ENCODE measurements around the gene NKD1. TPM values are rescaled to one million over a fixed set of nuclear protein-coding genes. Genes with fewer than 3 reads are reported as not detected.

NKD1 gene, protein sequence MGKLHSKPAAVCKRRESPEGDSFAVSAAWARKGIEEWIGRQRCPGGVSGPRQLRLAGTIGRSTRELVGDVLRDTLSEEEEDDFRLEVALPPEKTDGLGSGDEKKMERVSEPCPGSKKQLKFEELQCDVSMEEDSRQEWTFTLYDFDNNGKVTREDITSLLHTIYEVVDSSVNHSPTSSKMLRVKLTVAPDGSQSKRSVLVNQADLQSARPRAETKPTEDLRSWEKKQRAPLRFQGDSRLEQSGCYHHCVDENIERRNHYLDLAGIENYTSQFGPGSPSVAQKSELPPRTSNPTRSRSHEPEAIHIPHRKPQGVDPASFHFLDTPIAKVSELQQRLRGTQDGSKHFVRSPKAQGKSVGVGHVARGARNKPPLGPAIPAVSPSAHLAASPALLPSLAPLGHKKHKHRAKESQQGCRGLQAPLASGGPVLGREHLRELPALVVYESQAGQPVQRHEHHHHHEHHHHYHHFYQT
- 1.4 TPM for polyA plus RNA-seq (2013, experiment 1 of 2)
- 1.7 TPM for polyA plus RNA-seq (2013, experiment 2 of 2)

GRCh38 chr16:50548125-50548908, at the start of gene NKD1:
Gene NKD1, plus strand, starts transcription at chr16:50548396. Its CDS starts 158 bp downstream, at chr16:50548554.
- Histone ChIP-seq H3K4me2 (ENCODE audit: insufficient read depth, low read length, poor library complexity, severe bottlenecking) (peak within 1 kb of the TSS; percentile 97), H3K18ac (ENCODE audit: low read length) (peak within 1 kb of the TSS; percentile 89), H3K4ac (ENCODE audit: low read length) (no peak within 1 kb of the TSS), H3K23ac (ENCODE audit: low read depth, low read length, poor library complexity) (peak within 1 kb of the TSS; percentile 85), H3K27ac (replicated peaks; ENCODE audit: low read length) (no peak within 1 kb of the TSS), H3K27me3 (ENCODE audit: control insufficient read depth in 3 of 3, insufficient read depth in 3 of 3, low read depth in 1 of 3, low read length in 3 of 3) (peaks cover 0 to 37% (median 21%) of the 10 kb centered on the region in 3 experiments), H3K4me3 (ENCODE audit: low read length in 2 of 2) (peak within 1 kb of the TSS; percentile 55 to 90), H2BK120ac (ENCODE audit: low read depth, low read length) (no peak within 1 kb of the TSS), H2BK15ac (ENCODE audit: low read length) (peak within 1 kb of the TSS; percentile 38), H2BK12ac (ENCODE audit: low read length) (no peak within 1 kb of the TSS), H3K9ac (ENCODE audit: low read depth, low read length, poor library complexity) (peak within 1 kb of the TSS; percentile 82), H3K14ac (ENCODE audit: low read length) (no peak within 1 kb of the TSS), H2AFZ (ENCODE audit: low read length) (peak within 1 kb of the TSS; percentile 97), H4K91ac (ENCODE audit: low read depth, low read length, poor library complexity) (no peak within 1 kb of the TSS), H2AK5ac (ENCODE audit: low read depth, low read length) (no peak within 1 kb of the TSS), H3K4me1 (ENCODE audit: control insufficient read depth in 2 of 2, insufficient read depth in 1 of 2, low read depth in 1 of 2, low read length in 2 of 2) (peaks cover 3 to 11% of the 10 kb centered on the region in 2 donors), H2BK5ac (ENCODE audit: low read length) (no peak within 1 kb of the TSS), H3K79me1 (ENCODE audit: low read depth, low read length) (no peaks in the 10 kb centered on the region), H4K8ac (ENCODE audit: low read depth, low read length) (no peak within 1 kb of the TSS), H3K9me3 (replicated peaks in 1 of 2; ENCODE audit: control insufficient read depth in 2 of 2, insufficient read depth in 1 of 2, low read depth in 1 of 2, low read length in 2 of 2) (no peaks in the 10 kb centered on the region), H3K36me3 (replicated peaks in 1 of 2; ENCODE audit: control insufficient read depth in 2 of 2, insufficient read depth in 2 of 2, low read length in 2 of 2) (no peaks in the 10 kb centered on the region)
- DNase-seq (ENCODE audit: low spot score) = peak; percentile 74
- WGBS, 2 donors (ENCODE audit: extremely low coverage in 2 of 2, insufficient read length in 2 of 2, insufficient replicate concordance in 1 of 2) = no CpG with 5 or more reads among the region's 113 CpGs

- no peak overlapping the region for H3K4ac ChIP-seq (ENCODE audit: low read length)
- H3K79me1 ChIP-seq (ENCODE audit: low read depth, low read length) = no peaks in the 10 kb centered on the region
- no peaks in the 10 kb centered on the region for H3K36me3 ChIP-seq (replicated peaks in 1 of 2; ENCODE audit: control insufficient read depth in 2 of 2, insufficient read depth in 2 of 2, low read length in 2 of 2)
- H4K8ac ChIP-seq (ENCODE audit: low read depth, low read length) = no peak overlapping the region
- no peak overlapping the region for H2AFZ ChIP-seq (ENCODE audit: low read length)
- peaks cover 3% of the 10 kb centered on the region in 2 donors for H3K9me3 ChIP-seq (replicated peaks in 1 of 2; ENCODE audit: control insufficient read depth in 2 of 2, insufficient read depth in 1 of 2, low read depth in 1 of 2, low read length in 2 of 2)
- no peak overlapping the region for H3K23ac ChIP-seq (ENCODE audit: low read depth, low read length, poor library complexity)
- H3K4me3 ChIP-seq (ENCODE audit: low read length in 2 of 2) = no peak overlapping the region
- no peak overlapping the region for H2BK5ac ChIP-seq (ENCODE audit: low read length)
- no peak overlapping the region for H3K18ac ChIP-seq (ENCODE audit: low read length)
- no peaks in the 10 kb centered on the region for H3K27me3 ChIP-seq (ENCODE audit: control insufficient read depth in 3 of 3, insufficient read depth in 3 of 3, low read depth in 1 of 3, low read length in 3 of 3)
- H2BK15ac ChIP-seq (ENCODE audit: low read length) = no peak overlapping the region
- no peak overlapping the region for H2BK120ac ChIP-seq (ENCODE audit: low read depth, low read length)
- no peak overlapping the region for H3K14ac ChIP-seq (ENCODE audit: low read length)
- peaks cover 0 to 2% of the 10 kb centered on the region in 2 donors for H3K4me1 ChIP-seq (ENCODE audit: control insufficient read depth in 2 of 2, insufficient read depth in 1 of 2, low read depth in 1 of 2, low read length in 2 of 2)
- H4K91ac ChIP-seq (ENCODE audit: low read depth, low read length, poor library complexity) = no peak overlapping the region
- no peak overlapping the region for H3K4me2 ChIP-seq (ENCODE audit: insufficient read depth, low read length, poor library complexity, severe bottlenecking)
- H3K27ac ChIP-seq (replicated peaks; ENCODE audit: low read length) = no peak overlapping the region
- no peak for DNase-seq (ENCODE audit: low spot score)
- H2AK5ac ChIP-seq (ENCODE audit: low read depth, low read length) = no peak overlapping the region
- no CpG with 5 or more reads among the region's 12 CpGs for WGBS, 2 donors (ENCODE audit: extremely low coverage in 2 of 2, insufficient read length in 2 of 2, insufficient replicate concordance in 1 of 2)
- no peak overlapping the region for H3K9ac ChIP-seq (ENCODE audit: low read depth, low read length, poor library complexity)
- no peak overlapping the region for H2BK12ac ChIP-seq (ENCODE audit: low read length)
Measured at GRCh38 chr16:50498431-50499155, 49.6 kb upstream of the NKD1 start.

- Histone ChIP-seq H3K4me1 (ENCODE audit: control insufficient read depth in 2 of 2, insufficient read depth in 1 of 2, low read depth in 1 of 2, low read length in 2 of 2) (peaks cover 0 to 2% of the 10 kb centered on the region in 2 donors), H2AK5ac (ENCODE audit: low read depth, low read length) (no peak overlapping the region)
Measured at GRCh38 chr16:50499254-50499653, 48.9 kb upstream of the NKD1 start.

More at GRCh38 chr16:50499254-50499653, 48.9 kb upstream of the NKD1 start:
- Histone ChIP-seq H2BK120ac (ENCODE audit: low read depth, low read length) (no peak overlapping the region), H3K36me3 (replicated peaks in 1 of 2; ENCODE audit: control insufficient read depth in 2 of 2, insufficient read depth in 2 of 2, low read length in 2 of 2) (no peaks in the 10 kb centered on the region), H3K4ac (ENCODE audit: low read length) (no peak overlapping the region), H4K91ac (ENCODE audit: low read depth, low read length, poor library complexity) (no peak overlapping the region), H2AFZ (ENCODE audit: low read length) (no peak overlapping the region), H3K9me3 (replicated peaks in 1 of 2; ENCODE audit: control insufficient read depth in 2 of 2, insufficient read depth in 1 of 2, low read depth in 1 of 2, low read length in 2 of 2) (peaks cover 3% of the 10 kb centered on the region in 2 donors), H3K79me1 (ENCODE audit: low read depth, low read length) (no peaks in the 10 kb centered on the region), H3K14ac (ENCODE audit: low read length) (no peak overlapping the region), H3K23ac (ENCODE audit: low read depth, low read length, poor library complexity) (no peak overlapping the region), H2BK12ac (ENCODE audit: low read length) (no peak overlapping the region), H3K9ac (ENCODE audit: low read depth, low read length, poor library complexity) (no peak overlapping the region), H2BK15ac (ENCODE audit: low read length) (no peak overlapping the region), H3K27me3 (ENCODE audit: control insufficient read depth in 3 of 3, insufficient read depth in 3 of 3, low read depth in 1 of 3, low read length in 3 of 3) (no peaks in the 10 kb centered on the region), H3K4me2 (ENCODE audit: insufficient read depth, low read length, poor library complexity, severe bottlenecking) (no peak overlapping the region), H3K27ac (replicated peaks; ENCODE audit: low read length) (no peak overlapping the region), H2BK5ac (ENCODE audit: low read length) (no peak overlapping the region), H4K8ac (ENCODE audit: low read depth, low read length) (no peak overlapping the region), H3K4me3 (ENCODE audit: low read length in 2 of 2) (no peak overlapping the region), H3K18ac (ENCODE audit: low read length) (no peak overlapping the region)
- DNase-seq (ENCODE audit: low spot score) = no peak
- no CpG with 5 or more reads among the region's 2 CpGs for WGBS, 2 donors (ENCODE audit: extremely low coverage in 2 of 2, insufficient read length in 2 of 2, insufficient replicate concordance in 1 of 2)

Measured in neuronal stem cell (in vitro differentiated cells).